HCT116 (cell line): ENCODE measurements around the gene MEF2D. TPM values are rescaled to one million over a fixed set of nuclear protein-coding genes. Genes with fewer than 3 reads are reported as not detected.

Source experiments
- ATAC-seq: fragments of 200-7000 bp; cut with Tn5 transposase; 2 replicates; pipeline ENCODE4 v1.9.1; 2020; ENCODE audit warnings: mild to moderate bottlenecking, moderate library complexity
- BruUV-seq: library from RNA; stranded (reverse); fragments of 400-500 nt; replicated peaks from 2 replicates; lab custom pipeline; 2021; lab: Mats Ljungman, UMichigan
- CTCF ChIA-PET: fragments of 300-600 bp; sonication (Branson Sonifier 250); formaldehyde crosslinking; loops from one replicate; lab custom pipeline; 2021; ENCODE audit warnings: antibody characterized with exemption; lab: Charles Lee
- POLR2A ChIA-PET: fragments of 300-600, 350-600 bp; sonication (Branson Sonifier 250); formaldehyde crosslinking; loops from one replicate; lab custom pipeline; 2021; ENCODE audit warnings: antibody characterized with exemption; lab: Charles Lee
- RAD21 ChIA-PET, 2 experiments: fragments of 300-600 bp; sonication (Branson Sonifier 250); formaldehyde crosslinking; loops; one replicate each; lab custom pipeline; 2023; ENCODE audit warnings: low total read pairs in 2 of 2; ENCODE audit not compliant: uncharacterized antibody in 2 of 2, unreplicated experiment in 2 of 2, low non-redundant PET in 1 of 2; lab: Charles Lee
- DNase-seq: peaks from one replicate; pipeline ENCODE4 v3.0.0-alpha.2; 2010; ENCODE audit warnings: low read depth, low spot score
- H2AFZ ChIP-seq: fragments of 200-600 bp; shearing (Covaris generic), sonication (generic); 2 replicates; pipeline ENCODE4 v1.6.1; 2017; ENCODE audit warnings: low read depth, mixed run types, mixed read lengths, antibody characterized with exemption, low read length; ENCODE audit not compliant: poor library complexity, severe bottlenecking
- H3K27ac ChIP-seq: 2 replicates; pipeline ENCODE4 v1.5.1; 2012; ENCODE audit warnings: low read depth, low read length
- H3K27me3 ChIP-seq: fragments of 200-600 bp; sonication (generic); 2 replicates; pipeline ENCODE4 v1.6.1; 2016; ENCODE audit warnings: mixed run types, low read length, mixed read lengths; ENCODE audit not compliant: insufficient read depth
- H3K36me3 ChIP-seq, 2 experiments: fragments of 200-500 bp in 1 of 2; fragments of 200-600 bp in 1 of 2; sonication (Bioruptor generic) in 1 of 2; sonication (generic) in 1 of 2; 2 replicates each; pipeline versions ENCODE4 v1.5.1 to v1.6.1; 2014 to 2016; ENCODE audit warnings: low read length in 2 of 2, inconsistent platforms in 1 of 2, mixed read lengths in 1 of 2, mixed run types in 1 of 2; ENCODE audit not compliant: insufficient read depth in 2 of 2, control insufficient read depth in 1 of 2
- H3K4me1 ChIP-seq, 2 experiments: fragments of 200-600 bp in 1 of 2; sonication (generic) in 1 of 2; 2 replicates each; pipeline versions ENCODE4 v1.5.1 to v1.6.1; 2012 to 2017; ENCODE audit warnings: low read length in 2 of 2, inconsistent platforms in 1 of 2, mild to moderate bottlenecking in 1 of 2, mixed read lengths in 1 of 2, mixed run types in 1 of 2, moderate library complexity in 1 of 2; ENCODE audit not compliant: insufficient read depth in 2 of 2, control insufficient read depth in 1 of 2
- H3K4me2 ChIP-seq: fragments of 200-600 bp; sonication (generic); 2 replicates; pipeline ENCODE4 v1.6.1; 2017; ENCODE audit warnings: mixed run types, low read length, mixed read lengths
- H3K4me3 ChIP-seq, 2 experiments: fragments of 200-600 bp in 1 of 2; sonication (generic) in 1 of 2; replicated peaks in 1 of 2; 2 replicates each; pipeline ENCODE4 v1.5.1; 2011 to 2016; ENCODE audit warnings: low read length in 2 of 2, control low read depth in 1 of 2, low read depth in 1 of 2, mild to moderate bottlenecking in 1 of 2, mixed read lengths in 1 of 2, mixed run types in 1 of 2
- H3K79me2 ChIP-seq: fragments of 200-600 bp; sonication (generic); 2 replicates; pipeline ENCODE4 v1.6.1; 2017; ENCODE audit warnings: mild to moderate bottlenecking, mixed run types, low read length, moderate library complexity, mixed read lengths; ENCODE audit not compliant: insufficient read depth
- H3K9ac ChIP-seq: fragments of 200-600 bp; sonication (generic); 2 replicates; pipeline ENCODE4 v1.6.1; 2016; ENCODE audit warnings: low read length, mixed read lengths
- H3K9me2 ChIP-seq: fragments of 200-600 bp; sonication (generic), shearing (Covaris generic); 2 replicates; pipeline ENCODE4 v1.6.1; 2017; ENCODE audit warnings: mixed run types, mild to moderate bottlenecking, moderate library complexity; ENCODE audit not compliant: insufficient read depth
- H3K9me3 ChIP-seq, 2 experiments: fragments of 200-500 bp in 1 of 2; fragments of 200-600 bp in 1 of 2; sonication (Bioruptor generic) in 1 of 2; sonication (generic) in 1 of 2; 2 replicates each; pipeline ENCODE4 v1.6.1; 2014 to 2017; ENCODE audit warnings: low read length in 2 of 2, mixed read lengths in 2 of 2, inconsistent platforms in 1 of 2, low read depth in 1 of 2, mild to moderate bottlenecking in 1 of 2, mixed run types in 1 of 2, moderate library complexity in 1 of 2; ENCODE audit not compliant: control insufficient read depth in 1 of 2, insufficient read depth in 1 of 2
- H4K20me1 ChIP-seq: fragments of 200-600 bp; sonication (generic), shearing (Covaris generic); 2 replicates; pipeline ENCODE4 v1.6.1; 2017; ENCODE audit warnings: mixed run types, mild to moderate bottlenecking, moderate library complexity; ENCODE audit not compliant: insufficient read depth
- CEBPB ChIP-seq: IDR thresholded peaks from 2 replicates; pipeline ENCODE4 v1.6.1; 2012; ENCODE audit warnings: low read depth
- EGR1 ChIP-seq: IDR thresholded peaks from 2 replicates; pipeline ENCODE4 v1.6.1; 2012; ENCODE audit warnings: low read depth
- ELF1 ChIP-seq: IDR thresholded peaks from 2 replicates; pipeline ENCODE4 v1.6.1; 2012; ENCODE audit warnings: low read depth, borderline replicate concordance
- FOSL1 ChIP-seq: IDR thresholded peaks from 2 replicates; pipeline ENCODE4 v1.6.1; 2012; ENCODE audit warnings: low read depth
- JUND ChIP-seq: IDR thresholded peaks from 2 replicates; pipeline ENCODE4 v1.6.1; 2012
- POLR2A ChIP-seq: IDR thresholded peaks from 2 replicates; pipeline ENCODE4 v1.7.0; 2011; ENCODE audit warnings: borderline replicate concordance; ENCODE audit not compliant: insufficient read depth, insufficient read length; ENCODE audit errors: extremely low read depth
- POLR2AphosphoS5 ChIP-seq: IDR thresholded peaks from 2 replicates; pipeline ENCODE4 v1.6.1; 2011; ENCODE audit warnings: mild to moderate bottlenecking, low read depth, low read length, moderate library complexity
- RAD21 ChIP-seq: IDR thresholded peaks from 2 replicates; pipeline ENCODE4 v1.6.1; 2012; ENCODE audit warnings: low read depth, mild to moderate bottlenecking
- SIN3A ChIP-seq: IDR thresholded peaks from 2 replicates; pipeline ENCODE4 v1.6.1; 2012; ENCODE audit warnings: low read depth
- SP1 ChIP-seq: IDR thresholded peaks from 2 replicates; pipeline ENCODE4 v1.6.1; 2012; ENCODE audit warnings: low read depth
- SRF ChIP-seq: IDR thresholded peaks from 2 replicates; pipeline ENCODE4 v1.6.1; 2012; ENCODE audit warnings: low read depth
- TCF7L2 ChIP-seq: IDR thresholded peaks from 2 replicates; pipeline ENCODE4 v1.7.0; 2011; ENCODE audit warnings: borderline replicate concordance, inconsistent platforms; ENCODE audit not compliant: insufficient read depth, insufficient read length; ENCODE audit errors: extremely low read depth
- YY1 ChIP-seq: IDR thresholded peaks from 2 replicates; pipeline ENCODE4 v1.6.1; 2011; ENCODE audit warnings: low read length, low read depth, moderate library complexity, mild to moderate bottlenecking; ENCODE audit not compliant: insufficient replicate concordance; ENCODE audit errors: extremely low read depth
- ZNF274 ChIP-seq: fragments of 200-500 bp; sonication (Bioruptor generic); IDR thresholded peaks from 2 replicates; pipeline ENCODE4 v1.6.1; 2014; ENCODE audit warnings: mild to moderate bottlenecking, low read depth, low read length, inconsistent platforms
- intact Hi-C: fragments of 100-400 bp; cut with micrococcal nuclease; formaldehyde crosslinking; loops from 2 replicates; pipeline ENCODE4 v1.10.0; 2022
- total RNA-seq: library from RNA; stranded (reverse); gene quantifications from one replicate; pipeline ENCODE4 v1.2.1, GENCODE V29; 2021; ENCODE audit not compliant: unreplicated experiment
- TF ChIP-seq, protein P1 (sequence below): IDR thresholded peaks from 2 replicates; pipeline ENCODE4 v1.6.1; 2012
- TF ChIP-seq, protein P2 (sequence below): IDR thresholded peaks from 2 replicates; pipeline ENCODE4 v1.6.1; 2012
- TF ChIP-seq, protein P3 (sequence below), 3 experiments: fragments of 200-600 bp in 1 of 3; sonication (generic) in 1 of 3; IDR thresholded peaks in 2 of 3; conservative IDR thresholded peaks in 1 of 3; 2 replicates each; pipeline ENCODE4 v1.5.1; 2012 to 2017; ENCODE audit warnings: low read depth in 2 of 3, low read length in 2 of 3, antibody characterized with exemption in 1 of 3, borderline replicate concordance in 1 of 3, control low read depth in 1 of 3, mild to moderate bottlenecking in 1 of 3, mixed read lengths in 1 of 3, mixed run types in 1 of 3, moderate library complexity in 1 of 3; ENCODE audit not compliant: insufficient read depth in 1 of 3
- TF ChIP-seq, protein P4 (sequence below): IDR thresholded peaks from 2 replicates; pipeline ENCODE4 v1.6.1; 2012; ENCODE audit warnings: low read depth
- TF ChIP-seq, protein P5 (sequence below): IDR thresholded peaks from 2 replicates; pipeline ENCODE4 v1.6.1; 2011; ENCODE audit warnings: mild to moderate bottlenecking, low read length, moderate library complexity; ENCODE audit not compliant: insufficient replicate concordance; ENCODE audit errors: extremely low read depth

The MEF2D gene
- total RNA-seq, 1 experiment from 2014 or later: 44.2 TPM

DNA sequence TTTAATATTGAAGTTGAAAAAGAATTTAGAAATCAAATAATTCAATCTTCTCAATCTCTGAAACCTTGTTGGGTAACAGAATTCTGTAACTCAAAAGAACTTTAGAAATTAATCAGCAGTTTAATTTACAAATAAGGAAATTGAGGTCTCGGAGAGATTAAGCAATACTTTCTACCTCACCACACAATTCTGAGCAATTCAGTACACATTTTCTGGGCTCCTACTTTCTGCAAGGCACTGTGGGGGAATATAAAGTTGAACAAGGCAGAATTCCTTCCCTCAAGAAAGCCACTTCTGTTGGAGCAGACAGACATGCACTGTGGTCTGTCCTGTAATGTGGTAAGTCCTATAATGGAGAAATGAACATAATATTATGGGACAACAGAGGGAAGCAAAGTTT is 47.7 kb downstream of the MEF2D start:
- intact Hi-C loops: no loop called here
- H2AFZ ChIP-seq: no peak overlapping the region
- no peak overlapping the region for H3K4me3 ChIP-seq
- H4K20me1 ChIP-seq: no peaks in the 10 kb centered on the region
- no peaks in the 10 kb centered on the region for H3K27me3 ChIP-seq
- TF ChIP-seq SRF: no peak
- no peak for TF ChIP-seq TCF7L2
- no peak for TF ChIP-seq YY1
- TF ChIP-seq CEBPB: no peak
- TF ChIP-seq FOSL1: no peak
- TF ChIP-seq, protein P1, sequence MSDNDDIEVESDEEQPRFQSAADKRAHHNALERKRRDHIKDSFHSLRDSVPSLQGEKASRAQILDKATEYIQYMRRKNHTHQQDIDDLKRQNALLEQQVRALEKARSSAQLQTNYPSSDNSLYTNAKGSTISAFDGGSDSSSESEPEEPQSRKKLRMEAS: no peak
- TF ChIP-seq, protein P2, sequence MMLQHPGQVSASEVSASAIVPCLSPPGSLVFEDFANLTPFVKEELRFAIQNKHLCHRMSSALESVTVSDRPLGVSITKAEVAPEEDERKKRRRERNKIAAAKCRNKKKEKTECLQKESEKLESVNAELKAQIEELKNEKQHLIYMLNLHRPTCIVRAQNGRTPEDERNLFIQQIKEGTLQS: no peak
- TF ChIP-seq POLR2A: no peak
- no peak for TF ChIP-seq POLR2AphosphoS5
- TF ChIP-seq SP1: no peak
- TF ChIP-seq ELF1: no peak
- TF ChIP-seq ZNF274: no peak
- no peak for TF ChIP-seq SIN3A
- TF ChIP-seq, protein P3, sequence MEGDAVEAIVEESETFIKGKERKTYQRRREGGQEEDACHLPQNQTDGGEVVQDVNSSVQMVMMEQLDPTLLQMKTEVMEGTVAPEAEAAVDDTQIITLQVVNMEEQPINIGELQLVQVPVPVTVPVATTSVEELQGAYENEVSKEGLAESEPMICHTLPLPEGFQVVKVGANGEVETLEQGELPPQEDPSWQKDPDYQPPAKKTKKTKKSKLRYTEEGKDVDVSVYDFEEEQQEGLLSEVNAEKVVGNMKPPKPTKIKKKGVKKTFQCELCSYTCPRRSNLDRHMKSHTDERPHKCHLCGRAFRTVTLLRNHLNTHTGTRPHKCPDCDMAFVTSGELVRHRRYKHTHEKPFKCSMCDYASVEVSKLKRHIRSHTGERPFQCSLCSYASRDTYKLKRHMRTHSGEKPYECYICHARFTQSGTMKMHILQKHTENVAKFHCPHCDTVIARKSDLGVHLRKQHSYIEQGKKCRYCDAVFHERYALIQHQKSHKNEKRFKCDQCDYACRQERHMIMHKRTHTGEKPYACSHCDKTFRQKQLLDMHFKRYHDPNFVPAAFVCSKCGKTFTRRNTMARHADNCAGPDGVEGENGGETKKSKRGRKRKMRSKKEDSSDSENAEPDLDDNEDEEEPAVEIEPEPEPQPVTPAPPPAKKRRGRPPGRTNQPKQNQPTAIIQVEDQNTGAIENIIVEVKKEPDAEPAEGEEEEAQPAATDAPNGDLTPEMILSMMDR (IDR thresholded peaks at IDR 0.05 in 2 of 3, conservative IDR thresholded peaks at IDR 0.05 in 1 of 3; ENCODE audit: borderline replicate concordance in 1 of 3, insufficient read depth in 1 of 3, low read depth in 2 of 3, low read length in 2 of 3): no peak
- TF ChIP-seq RAD21: no peak
- no peak for TF ChIP-seq JUND
- TF ChIP-seq EGR1: no peak
- TF ChIP-seq, protein P4, sequence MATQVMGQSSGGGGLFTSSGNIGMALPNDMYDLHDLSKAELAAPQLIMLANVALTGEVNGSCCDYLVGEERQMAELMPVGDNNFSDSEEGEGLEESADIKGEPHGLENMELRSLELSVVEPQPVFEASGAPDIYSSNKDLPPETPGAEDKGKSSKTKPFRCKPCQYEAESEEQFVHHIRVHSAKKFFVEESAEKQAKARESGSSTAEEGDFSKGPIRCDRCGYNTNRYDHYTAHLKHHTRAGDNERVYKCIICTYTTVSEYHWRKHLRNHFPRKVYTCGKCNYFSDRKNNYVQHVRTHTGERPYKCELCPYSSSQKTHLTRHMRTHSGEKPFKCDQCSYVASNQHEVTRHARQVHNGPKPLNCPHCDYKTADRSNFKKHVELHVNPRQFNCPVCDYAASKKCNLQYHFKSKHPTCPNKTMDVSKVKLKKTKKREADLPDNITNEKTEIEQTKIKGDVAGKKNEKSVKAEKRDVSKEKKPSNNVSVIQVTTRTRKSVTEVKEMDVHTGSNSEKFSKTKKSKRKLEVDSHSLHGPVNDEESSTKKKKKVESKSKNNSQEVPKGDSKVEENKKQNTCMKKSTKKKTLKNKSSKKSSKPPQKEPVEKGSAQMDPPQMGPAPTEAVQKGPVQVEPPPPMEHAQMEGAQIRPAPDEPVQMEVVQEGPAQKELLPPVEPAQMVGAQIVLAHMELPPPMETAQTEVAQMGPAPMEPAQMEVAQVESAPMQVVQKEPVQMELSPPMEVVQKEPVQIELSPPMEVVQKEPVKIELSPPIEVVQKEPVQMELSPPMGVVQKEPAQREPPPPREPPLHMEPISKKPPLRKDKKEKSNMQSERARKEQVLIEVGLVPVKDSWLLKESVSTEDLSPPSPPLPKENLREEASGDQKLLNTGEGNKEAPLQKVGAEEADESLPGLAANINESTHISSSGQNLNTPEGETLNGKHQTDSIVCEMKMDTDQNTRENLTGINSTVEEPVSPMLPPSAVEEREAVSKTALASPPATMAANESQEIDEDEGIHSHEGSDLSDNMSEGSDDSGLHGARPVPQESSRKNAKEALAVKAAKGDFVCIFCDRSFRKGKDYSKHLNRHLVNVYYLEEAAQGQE: no peak
- TF ChIP-seq, protein P5, sequence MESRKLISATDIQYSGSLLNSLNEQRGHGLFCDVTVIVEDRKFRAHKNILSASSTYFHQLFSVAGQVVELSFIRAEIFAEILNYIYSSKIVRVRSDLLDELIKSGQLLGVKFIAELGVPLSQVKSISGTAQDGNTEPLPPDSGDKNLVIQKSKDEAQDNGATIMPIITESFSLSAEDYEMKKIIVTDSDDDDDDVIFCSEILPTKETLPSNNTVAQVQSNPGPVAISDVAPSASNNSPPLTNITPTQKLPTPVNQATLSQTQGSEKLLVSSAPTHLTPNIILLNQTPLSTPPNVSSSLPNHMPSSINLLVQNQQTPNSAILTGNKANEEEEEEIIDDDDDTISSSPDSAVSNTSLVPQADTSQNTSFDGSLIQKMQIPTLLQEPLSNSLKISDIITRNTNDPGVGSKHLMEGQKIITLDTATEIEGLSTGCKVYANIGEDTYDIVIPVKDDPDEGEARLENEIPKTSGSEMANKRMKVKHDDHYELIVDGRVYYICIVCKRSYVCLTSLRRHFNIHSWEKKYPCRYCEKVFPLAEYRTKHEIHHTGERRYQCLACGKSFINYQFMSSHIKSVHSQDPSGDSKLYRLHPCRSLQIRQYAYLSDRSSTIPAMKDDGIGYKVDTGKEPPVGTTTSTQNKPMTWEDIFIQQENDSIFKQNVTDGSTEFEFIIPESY: no peak
- RAD21 ChIA-PET: no interaction called here
- no peak for DNase-seq
- POLR2A ChIA-PET: no interaction called here
- H3K9ac ChIP-seq: no peak overlapping the region
- no peaks in the 10 kb centered on the region for H3K9me2 ChIP-seq
- no peak overlapping the region for H3K27ac ChIP-seq
- BruUV-seq: no TSS peak
- CTCF ChIA-PET: no interaction called here
- no peaks in the 10 kb centered on the region for H3K36me3 ChIP-seq
- no peak overlapping the region for H3K4me2 ChIP-seq
- peaks cover 8 to 20% of the 10 kb centered on the region in 2 experiments; a peak in 3 of 4 replicates for H3K4me1 ChIP-seq
- ATAC-seq: no peak
- no peaks in the 10 kb centered on the region for H3K9me3 ChIP-seq
- H3K79me2 ChIP-seq: no peaks in the 10 kb centered on the region
